H1 (cell line): ENCODE results near the gene NUDT7. TPM values are rescaled to one million over a fixed set of nuclear protein-coding genes. Genes with fewer than 3 reads are reported as not detected.

Source experiments
- CTCF ChIA-PET: fragments of 300-600 bp; sonication (Branson Sonifier 250); formaldehyde crosslinking; loops from one replicate; lab custom pipeline; 2021; ENCODE audit not compliant: partially characterized antibody; lab: Charles Lee
- POLR2A ChIA-PET: fragments of 300-600 bp; sonication (Branson Sonifier 250); formaldehyde crosslinking; loops from one replicate; lab custom pipeline; 2021; ENCODE audit warnings: inconsistent platforms; ENCODE audit not compliant: partially characterized antibody; lab: Charles Lee
- DNase-seq, 2 experiments: peaks; one replicate each; pipeline versions ENCODE4 v3.0.0 to v3.0.0-alpha.2; 2010 to 2022; ENCODE audit warnings: low spot score in 2 of 2, low read depth in 1 of 2, mixed read lengths in 1 of 2
- FAIRE-seq: peaks from 2 replicates; lab custom pipeline; 2011; peaks lifted over from hg19 to GRCh38; lab: Jason Lieb, UNC
- H2AFZ ChIP-seq: 2 replicates; pipeline ENCODE4 v1.8.1; 2012; ENCODE audit warnings: low read length, inconsistent platforms
- H2AK5ac ChIP-seq: 2 replicates; pipeline ENCODE4 v1.6.1; 2013; ENCODE audit warnings: low read depth, low read length
- H2BK120ac ChIP-seq: replicated peaks from 2 replicates; pipeline ENCODE3; 2013; ENCODE audit warnings: low read depth, low read length, inconsistent platforms
- H2BK12ac ChIP-seq: 2 replicates; pipeline ENCODE4 v1.6.1; 2013; ENCODE audit warnings: low read depth, low read length
- H2BK15ac ChIP-seq: 2 replicates; pipeline ENCODE4 v1.6.1; 2013; ENCODE audit warnings: low read length
- H2BK20ac ChIP-seq: 2 replicates; pipeline ENCODE4 v1.6.1; 2013; ENCODE audit warnings: low read length
- H2BK5ac ChIP-seq: 2 replicates; pipeline ENCODE4 v1.6.1; 2013; ENCODE audit warnings: low read depth, low read length
- H3K14ac ChIP-seq: 2 replicates; pipeline ENCODE4 v1.6.1; 2013; ENCODE audit warnings: inconsistent platforms; ENCODE audit not compliant: insufficient read length
- H3K18ac ChIP-seq: 2 replicates; pipeline ENCODE4 v1.6.1; 2013; ENCODE audit warnings: low read length; ENCODE audit errors: extremely low read depth
- H3K23ac ChIP-seq: 2 replicates; pipeline ENCODE4 v1.6.1; 2013; ENCODE audit warnings: inconsistent platforms; ENCODE audit not compliant: insufficient read length
- H3K23me2 ChIP-seq: 2 replicates; pipeline ENCODE4 v1.6.1; 2013; ENCODE audit warnings: low read depth, low read length
- H3K27ac ChIP-seq: 2 replicates; pipeline ENCODE4 v1.6.1; 2011; ENCODE audit warnings: low read depth, low read length, inconsistent platforms
- H3K27me3 ChIP-seq, 4 experiments: replicated peaks in 1 of 4; 1 replicate in 1 of 4; 2 replicates in 3 of 4; pipeline versions ENCODE4 v1.6.1 to v1.8.1; 2011 to 2013; ENCODE audit warnings: low read length in 3 of 4, mild to moderate bottlenecking in 3 of 4, inconsistent platforms in 2 of 4, mixed read lengths in 2 of 4, moderate library complexity in 1 of 4; ENCODE audit not compliant: control insufficient read depth in 3 of 4, insufficient read depth in 3 of 4; ENCODE audit errors: extremely low read depth in 1 of 4
- H3K36me3 ChIP-seq, 4 experiments: 2 replicates each; pipeline versions ENCODE4 v1.6.1 to v1.8.1; 2011 to 2013; ENCODE audit warnings: mild to moderate bottlenecking in 4 of 4, low read length in 3 of 4, moderate library complexity in 2 of 4, control low read depth in 1 of 4, inconsistent platforms in 1 of 4; ENCODE audit not compliant: insufficient read depth in 4 of 4, control insufficient read depth in 2 of 4
- H3K4ac ChIP-seq: replicated peaks from 2 replicates; pipeline ENCODE3; 2013; ENCODE audit warnings: low read length, low read depth, mixed read lengths, inconsistent platforms; ENCODE audit not compliant: insufficient read length
- H3K4me1 ChIP-seq, 4 experiments: replicated peaks in 1 of 4; 1 replicate in 1 of 4; 2 replicates in 3 of 4; pipeline versions ENCODE4 v1.6.1 to v1.8.1; 2011 to 2013; ENCODE audit warnings: low read length in 3 of 4, inconsistent platforms in 2 of 4, mixed read lengths in 1 of 4; ENCODE audit not compliant: insufficient read depth in 4 of 4, control insufficient read depth in 3 of 4
- H3K4me2 ChIP-seq, 2 experiments: 2 replicates each; pipeline versions ENCODE4 v1.6.1 to v1.8.1; 2011 to 2013; ENCODE audit warnings: low read depth in 2 of 2, low read length in 2 of 2, control low read depth in 1 of 2, inconsistent platforms in 1 of 2, mild to moderate bottlenecking in 1 of 2; ENCODE audit not compliant: insufficient read depth in 1 of 2
- H3K4me3 ChIP-seq, 4 experiments: fragments of 200-600, 300-600 bp in 1 of 4; sonication (generic), shearing (Covaris generic), sonication (Bioruptor Twin) in 1 of 4; 2 replicates each; pipeline versions ENCODE4 v1.5.1 to v1.8.1; 2011 to 2016; ENCODE audit warnings: low read length in 4 of 4, low read depth in 3 of 4, control low read depth in 2 of 4, inconsistent platforms in 2 of 4, mild to moderate bottlenecking in 2 of 4, mixed read lengths in 1 of 4, moderate library complexity in 1 of 4; ENCODE audit not compliant: insufficient read depth in 2 of 4; ENCODE audit errors: extremely low read depth in 1 of 4
- H3K56ac ChIP-seq: replicated peaks from 2 replicates; pipeline ENCODE3; 2013; ENCODE audit warnings: low read depth, mild to moderate bottlenecking, mixed read lengths, low read length, inconsistent platforms; ENCODE audit not compliant: insufficient read length
- H3K79me1 ChIP-seq: 2 replicates; pipeline ENCODE4 v1.6.1; 2013; ENCODE audit warnings: low read depth, low read length, control low read depth
- H3K79me2 ChIP-seq, 2 experiments: 2 replicates each; pipeline versions ENCODE4 v1.6.1 to v1.8.1; 2012 to 2013; ENCODE audit warnings: low read length in 2 of 2, mild to moderate bottlenecking in 2 of 2, inconsistent platforms in 1 of 2; ENCODE audit not compliant: insufficient read depth in 2 of 2, control insufficient read depth in 1 of 2
- H3K9ac ChIP-seq, 4 experiments: replicated peaks in 1 of 4; 1 replicate in 1 of 4; 2 replicates in 3 of 4; pipeline versions ENCODE4 v1.6.1 to v1.8.1; 2011 to 2013; ENCODE audit warnings: low read depth in 3 of 4, low read length in 3 of 4, control low read depth in 2 of 4, mild to moderate bottlenecking in 2 of 4, moderate library complexity in 2 of 4, inconsistent platforms in 1 of 4; ENCODE audit errors: extremely low read depth in 1 of 4
- H3K9me3 ChIP-seq, 2 experiments: 2 replicates each; pipeline versions ENCODE4 v1.6.1 to v1.8.1; 2012 to 2013; ENCODE audit warnings: mild to moderate bottlenecking in 2 of 2, moderate library complexity in 2 of 2, control low read depth in 1 of 2, inconsistent platforms in 1 of 2, low read depth in 1 of 2, low read length in 1 of 2, mixed read lengths in 1 of 2; ENCODE audit not compliant: insufficient read depth in 2 of 2
- H4K20me1 ChIP-seq, 2 experiments: replicated peaks in 1 of 2; 2 replicates each; pipeline versions ENCODE3 to v1.8.1; 2011 to 2013; ENCODE audit warnings: inconsistent platforms in 2 of 2, low read length in 2 of 2, mild to moderate bottlenecking in 1 of 2; ENCODE audit not compliant: insufficient read depth in 2 of 2, control insufficient read depth in 1 of 2
- H4K5ac ChIP-seq: 2 replicates; pipeline ENCODE4 v1.6.1; 2013; ENCODE audit warnings: low read length, low read depth, mixed read lengths, inconsistent platforms; ENCODE audit not compliant: insufficient read length
- H4K8ac ChIP-seq: 2 replicates; pipeline ENCODE4 v1.8.0; 2013; ENCODE audit warnings: mild to moderate bottlenecking, moderate library complexity, low read length, inconsistent platforms; ENCODE audit not compliant: insufficient read depth; ENCODE audit errors: extremely low read depth
- H4K91ac ChIP-seq: replicated peaks from 2 replicates; pipeline ENCODE3; 2013; ENCODE audit warnings: low read length, mixed read lengths, inconsistent platforms; ENCODE audit not compliant: insufficient read length
- HDAC6 ChIP-seq: IDR thresholded peaks from one replicate; pipeline ENCODE4 v1.7.1; 2012; ENCODE audit warnings: low read depth, mild to moderate bottlenecking, inconsistent platforms, low read length, moderate library complexity
- JUN ChIP-seq: IDR thresholded peaks from 2 replicates; pipeline ENCODE4 v1.6.1; 2011; ENCODE audit warnings: low read depth, mild to moderate bottlenecking, improper control_type of control experiment, low read length
- SUZ12 ChIP-seq: fragments of 200-600 bp; sonication (generic); IDR thresholded peaks from 2 replicates; pipeline ENCODE4 v1.6.1; 2012; ENCODE audit warnings: mild to moderate bottlenecking, inconsistent platforms, low read length, moderate library complexity, mixed read lengths
- WGBS, 2 experiments: shearing (Covaris generic) in 1 of 2; methylation state at CpG; one replicate each; pipeline versions ENCODE4 v1.1.6 to v1.1.7; 2013 to 2015; ENCODE audit warnings: low lambda C conversion rate in 2 of 2, mixed read lengths in 2 of 2, inconsistent platforms in 1 of 2, low coverage in 1 of 2, missing lambda C conversion rate in 1 of 2; ENCODE audit not compliant: insufficient replicate concordance in 2 of 2, insufficient coverage in 1 of 2, insufficient read length in 1 of 2; ENCODE audit errors: extremely low coverage in 1 of 2, missing lambda C conversion rate in 1 of 2; 5-methylcytosine and 5-hydroxymethylcytosine counted together
- polyA plus RNA-seq, 7 experiments: library from polyadenylated mRNA; depleted of rRNA in 3 of 7; stranded (reverse) in 5 of 7; unstranded in 2 of 7; fragments of >200 nt in 5 of 7; fragments of 200-250 nt in 2 of 7; gene quantifications; 1 replicate in 5 of 7; 2 replicates in 1 of 7; 4 replicates in 1 of 7; pipeline versions ENCODE4 v1.2.1 to v1.2.3, GENCODE V29; 2011 to 2013; ENCODE audit warnings: missing spikeins in 2 of 7, mixed read lengths in 2 of 7
- total RNA-seq: library from RNA; stranded (reverse); fragmentation: NEBNext Ultra II Directional; extraction: Animal tissue kit (Norgen Biotek cat#: 25700); gene quantifications from 2 replicates; pipeline ENCODE4 v1.2.1, GENCODE V29; 2021

Gene NUDT7
- total and polyA plus RNA-seq, 2 of the 8 experiments (the other 6 are each of a cell fraction or from before 2014, with no cell fraction given): 8.8 to 19.7 TPM

GRCh38 chr16:77683397-77684180 lies 38.7 kb upstream of the NUDT7 start:
- no peak overlapping the region for H3K9ac ChIP-seq

More at GRCh38 chr16:77683397-77684180, 38.7 kb upstream of the NUDT7 start:
- Histone ChIP-seq H3K23me2 (no peaks in the 10 kb centered on the region), H2AFZ (no peak overlapping the region), H4K20me1 (no peaks in the 10 kb centered on the region), H4K91ac (no peak overlapping the region), H3K4me1 (no peaks in the 10 kb centered on the region), H3K79me1 (no peaks in the 10 kb centered on the region), H3K56ac (no peak overlapping the region), H3K14ac (no peak overlapping the region), H4K8ac (no peak overlapping the region), H3K36me3 (no peaks in the 10 kb centered on the region), H3K4me3 (no peak overlapping the region), H2BK15ac (no peak overlapping the region), H2AK5ac (no peak overlapping the region), H2BK20ac (no peak overlapping the region), H3K9me3 (no peaks in the 10 kb centered on the region), H3K4ac (no peak overlapping the region), H3K18ac (no peak overlapping the region), H2BK120ac (no peak overlapping the region), H4K5ac (no peak overlapping the region), H3K27ac (no peak overlapping the region), H2BK12ac (no peak overlapping the region), H2BK5ac (no peak overlapping the region), H3K79me2 (no peaks in the 10 kb centered on the region), H3K27me3 (no peaks in the 10 kb centered on the region), H3K4me2 (no peak overlapping the region), H3K23ac (no peak overlapping the region)
- DNase-seq: no peak
- POLR2A ChIA-PET: no interaction called here
- TF ChIP-seq HDAC6 (no peak), SUZ12 (no peak), JUN (no peak)
- FAIRE-seq: no peak
- 87% methylated on average over 4 of the region's 4 CpGs; no CpG with 5 or more reads in 1 of the 2 experiments for WGBS, 2 experiments
- CTCF ChIA-PET: interaction anchor here (0.9 to 1.0 kb wide), 2 partner anchors 10 to 18 kb away, joined by 3 read pairs; no protein-coding TSS in a partner anchor
